ENCODE data around the gene G3BP2. TPM values are rescaled to one million over a fixed set of nuclear protein-coding genes. Genes with fewer than 3 reads are reported as not detected.

G3BP2 gene
- total RNA-seq, 4 donors from 2014 or later, result 50.5 to 67.9 (median 57.2) TPM

DNA sequence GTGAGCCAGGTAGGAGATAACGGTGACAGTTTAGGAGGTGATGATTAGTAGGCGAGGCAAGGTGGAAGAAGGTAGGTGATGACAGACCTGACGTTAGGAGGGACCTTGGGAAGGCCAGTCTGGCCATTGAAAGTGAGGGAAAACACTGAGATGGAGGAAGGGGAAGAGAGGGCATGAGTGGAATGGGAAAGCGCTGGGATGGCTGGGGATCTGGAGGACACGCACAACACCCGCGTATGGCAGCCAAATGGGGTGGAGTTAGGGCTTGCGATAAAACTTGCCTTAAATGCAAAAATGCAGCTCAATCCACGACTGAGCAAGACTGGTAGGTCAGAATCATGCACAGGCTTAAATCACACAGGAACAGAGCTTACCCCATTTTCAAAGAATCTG lies 42.3 kb downstream of the G3BP2 start:
- WGBS, 2 donors, result 39 to 40% methylated on average over 9 of the region's 9 CpGs
- no peak for DNase-seq (ENCODE audit: low spot score in 2 of 2)
- intact Hi-C loops (cut with DNase I; ENCODE audit: low total_unique reads), result no loop called here
- peak overlapping the region; percentile 22 for H3K4me3 ChIP-seq (ENCODE audit: low read depth, poor library complexity, severe bottlenecking)
- no peak for TF ChIP-seq POLR2A (IDR thresholded peaks at IDR 0.05)
- TF ChIP-seq, protein P1, sequence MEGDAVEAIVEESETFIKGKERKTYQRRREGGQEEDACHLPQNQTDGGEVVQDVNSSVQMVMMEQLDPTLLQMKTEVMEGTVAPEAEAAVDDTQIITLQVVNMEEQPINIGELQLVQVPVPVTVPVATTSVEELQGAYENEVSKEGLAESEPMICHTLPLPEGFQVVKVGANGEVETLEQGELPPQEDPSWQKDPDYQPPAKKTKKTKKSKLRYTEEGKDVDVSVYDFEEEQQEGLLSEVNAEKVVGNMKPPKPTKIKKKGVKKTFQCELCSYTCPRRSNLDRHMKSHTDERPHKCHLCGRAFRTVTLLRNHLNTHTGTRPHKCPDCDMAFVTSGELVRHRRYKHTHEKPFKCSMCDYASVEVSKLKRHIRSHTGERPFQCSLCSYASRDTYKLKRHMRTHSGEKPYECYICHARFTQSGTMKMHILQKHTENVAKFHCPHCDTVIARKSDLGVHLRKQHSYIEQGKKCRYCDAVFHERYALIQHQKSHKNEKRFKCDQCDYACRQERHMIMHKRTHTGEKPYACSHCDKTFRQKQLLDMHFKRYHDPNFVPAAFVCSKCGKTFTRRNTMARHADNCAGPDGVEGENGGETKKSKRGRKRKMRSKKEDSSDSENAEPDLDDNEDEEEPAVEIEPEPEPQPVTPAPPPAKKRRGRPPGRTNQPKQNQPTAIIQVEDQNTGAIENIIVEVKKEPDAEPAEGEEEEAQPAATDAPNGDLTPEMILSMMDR (IDR thresholded peaks at IDR 0.05), result no peak

DNA sequence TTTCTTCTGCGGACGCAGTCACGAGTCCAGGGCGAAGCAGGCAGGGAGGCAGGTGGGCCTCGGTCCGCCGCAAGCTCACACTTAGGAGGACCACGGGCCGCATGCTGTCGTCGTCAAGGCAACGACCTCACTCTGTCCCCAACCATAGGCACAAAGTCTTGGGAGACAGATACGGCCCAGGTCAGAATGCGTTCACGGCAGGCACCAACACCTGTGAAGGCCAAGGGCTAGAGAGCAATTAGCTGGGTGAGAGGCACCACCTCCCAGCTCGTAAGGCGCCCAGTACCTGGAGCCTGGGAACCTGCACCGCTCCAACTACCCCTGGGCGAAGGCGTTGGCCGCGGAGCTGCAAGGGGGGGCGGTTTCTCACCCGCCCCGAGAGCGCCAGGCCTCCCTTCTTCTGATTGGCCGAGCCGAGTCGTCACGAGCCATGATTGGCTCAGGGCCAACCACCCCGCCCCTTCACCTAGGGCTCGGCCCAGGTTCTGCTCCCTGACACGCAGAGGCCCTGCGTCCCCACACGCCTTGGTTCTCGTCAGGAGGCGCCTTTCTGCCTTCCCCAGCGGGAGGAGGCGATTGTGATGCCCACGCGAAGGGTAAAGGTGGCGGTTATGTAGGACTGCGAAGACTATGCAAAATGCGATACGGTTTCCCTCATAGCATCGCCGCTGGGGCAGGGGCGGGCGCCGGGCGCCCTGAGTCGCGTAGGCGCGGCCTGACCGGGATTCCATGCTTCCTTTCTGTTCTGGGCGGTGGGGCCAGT lies 42.9 kb downstream of the G3BP2 start, which contains the start of gene CDKL2:
Gene CDKL2 (minus strand): TSS at position 355 of the 763 bp plus-strand sequence. CDS start 4,540 bp downstream, outside the sequence.
- intact Hi-C loops (cut with DNase I; ENCODE audit: low total_unique reads), result no loop called here
- DNase-seq (ENCODE audit: low spot score in 2 of 2), result peak; percentile 65 to 95
- 3 to 8% methylated on average over 50 to 51 of the region's 57 CpGs for WGBS, 2 donors
- no peak for TF ChIP-seq POLR2A (IDR thresholded peaks at IDR 0.05)
- TF ChIP-seq, protein P1 (IDR thresholded peaks at IDR 0.05), result no peak
- H3K4me3 ChIP-seq (ENCODE audit: low read depth, poor library complexity, severe bottlenecking), result peak within 1 kb of the TSS; percentile 22

DNA sequence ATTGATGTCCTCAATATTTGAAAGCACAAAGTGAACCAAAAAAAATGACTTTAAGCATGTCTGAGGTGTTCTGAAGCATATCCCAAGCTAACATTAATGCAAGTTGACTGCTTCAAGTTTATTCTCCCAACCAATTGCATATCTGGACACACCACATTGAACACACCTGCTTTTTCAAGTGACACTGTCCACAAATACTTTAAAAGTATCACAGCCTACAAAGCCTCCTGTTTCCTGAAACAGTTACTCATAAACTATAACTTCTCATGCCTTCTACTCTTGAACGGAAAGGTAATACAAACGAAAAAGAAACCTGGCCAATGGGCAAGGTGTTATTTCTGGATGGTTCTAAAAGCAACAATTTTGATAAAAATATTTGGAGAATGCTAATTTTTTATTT lies 44.0 kb downstream of the G3BP2 start:
- intact Hi-C loops (cut with DNase I; ENCODE audit: low total_unique reads), result no loop called here
- WGBS, 2 donors, result 69 to 77% methylated on average over 2 of the region's 2 CpGs
- no peak overlapping the region for H3K4me3 ChIP-seq (ENCODE audit: low read depth, poor library complexity, severe bottlenecking)
- TF ChIP-seq, protein P1 (IDR thresholded peaks at IDR 0.05), result no peak
- no peak for TF ChIP-seq POLR2A (IDR thresholded peaks at IDR 0.05)
- no peak for DNase-seq (ENCODE audit: low spot score in 2 of 2)

DNA sequence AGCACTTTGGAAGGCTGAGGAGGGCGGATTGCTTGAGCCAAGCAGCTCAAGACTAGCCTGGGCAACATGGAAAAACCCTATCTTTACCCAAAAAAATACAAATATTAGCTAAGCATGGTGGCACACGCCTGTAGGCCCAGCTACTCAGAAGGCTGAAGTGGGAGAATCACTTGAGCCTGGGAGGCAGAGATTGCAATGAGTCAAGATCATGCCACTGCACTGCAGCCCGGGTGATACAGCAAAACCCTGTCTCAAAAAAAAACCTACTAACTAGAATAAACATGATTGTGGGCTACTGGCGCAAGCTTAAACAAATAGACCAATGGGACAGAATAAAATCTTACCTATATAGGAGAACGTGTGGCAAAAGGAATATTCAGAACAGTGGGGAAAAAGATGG lies 50.2 kb downstream of the G3BP2 start:
- no peak overlapping the region for H3K4me3 ChIP-seq (ENCODE audit: low read depth, poor library complexity, severe bottlenecking)
- no peak for DNase-seq (ENCODE audit: low spot score in 2 of 2)
- WGBS, 2 donors, result 92 to 95% methylated on average over 5 of the region's 5 CpGs
- intact Hi-C loops (cut with DNase I; ENCODE audit: low total_unique reads), result no loop called here
- TF ChIP-seq, protein P1 (IDR thresholded peaks at IDR 0.05), result no peak
- no peak for TF ChIP-seq POLR2A (IDR thresholded peaks at IDR 0.05)

DNA sequence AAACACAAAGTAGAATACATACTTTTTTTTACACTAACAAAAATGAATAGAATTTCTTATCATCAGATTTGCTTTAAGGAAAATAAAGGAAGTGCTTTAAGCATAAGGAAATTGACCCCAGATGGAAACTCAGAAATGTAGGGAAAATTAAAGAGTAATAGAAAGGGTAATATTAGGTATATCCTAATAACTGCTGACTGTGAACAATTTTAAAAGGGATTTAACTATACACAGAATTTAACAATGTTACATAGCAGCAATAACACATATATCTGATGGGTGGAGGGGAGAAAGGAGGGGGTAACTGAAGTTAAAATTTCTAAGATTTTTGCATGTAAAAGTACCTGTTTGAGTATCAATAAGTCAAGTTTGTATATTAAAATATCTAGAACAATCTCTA lies 51.5 kb downstream of the G3BP2 start:
- no peak for TF ChIP-seq POLR2A (IDR thresholded peaks at IDR 0.05)
- TF ChIP-seq, protein P1 (IDR thresholded peaks at IDR 0.05), result no peak
- no peak overlapping the region for H3K4me3 ChIP-seq (ENCODE audit: low read depth, poor library complexity, severe bottlenecking)
- intact Hi-C loops (cut with DNase I; ENCODE audit: low total_unique reads), result no loop called here

DNA sequence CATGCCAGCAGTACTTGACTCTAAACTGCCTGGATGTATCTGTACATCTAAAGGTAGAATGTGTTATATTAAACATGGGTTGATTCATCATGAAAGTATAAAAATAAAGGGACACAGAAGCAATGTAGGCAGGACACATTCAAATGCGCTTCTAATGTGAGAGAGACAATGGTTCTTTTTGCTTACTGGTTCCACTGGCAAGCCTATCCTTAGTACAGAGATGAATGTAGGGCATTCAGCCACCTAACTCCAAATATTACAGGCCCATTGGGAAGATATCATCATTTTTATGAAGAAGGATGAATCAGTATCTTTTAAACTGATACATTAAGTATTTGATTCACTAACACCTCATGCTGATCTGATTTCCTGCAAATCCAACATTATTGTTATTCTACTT lies 60.9 kb downstream of the G3BP2 start:
- H3K4me3 ChIP-seq (ENCODE audit: low read depth, poor library complexity, severe bottlenecking), result no peak overlapping the region
- DNase-seq (ENCODE audit: low spot score in 2 of 2), result no peak
- 91 to 94% methylated on average over 1 of the region's 1 CpG for WGBS, 2 donors
- TF ChIP-seq, protein P1 (IDR thresholded peaks at IDR 0.05), result no peak
- no peak for TF ChIP-seq POLR2A (IDR thresholded peaks at IDR 0.05)
- intact Hi-C loops (cut with DNase I; ENCODE audit: low total_unique reads), result no loop called here

More for the DNA sequence above, 51.5 kb downstream of the G3BP2 start:
- no peak for DNase-seq (ENCODE audit: low spot score in 2 of 2)

Data from lower leg skin (tissue), 4 donors.